ENCODE results near the gene SP140. TPM values are rescaled to one million over a fixed set of nuclear protein-coding genes. Genes with fewer than 3 reads are reported as not detected.
"Not testable (repeated sequence)": the region's sequence is repeated elsewhere in the genome, so short reads cannot be mapped to it uniquely, and the experiment has no call there.

The SP140 gene
- total and polyA plus RNA-seq, 2 experiments from 2014 or later, result 0.24 to 0.70 TPM

DNA sequence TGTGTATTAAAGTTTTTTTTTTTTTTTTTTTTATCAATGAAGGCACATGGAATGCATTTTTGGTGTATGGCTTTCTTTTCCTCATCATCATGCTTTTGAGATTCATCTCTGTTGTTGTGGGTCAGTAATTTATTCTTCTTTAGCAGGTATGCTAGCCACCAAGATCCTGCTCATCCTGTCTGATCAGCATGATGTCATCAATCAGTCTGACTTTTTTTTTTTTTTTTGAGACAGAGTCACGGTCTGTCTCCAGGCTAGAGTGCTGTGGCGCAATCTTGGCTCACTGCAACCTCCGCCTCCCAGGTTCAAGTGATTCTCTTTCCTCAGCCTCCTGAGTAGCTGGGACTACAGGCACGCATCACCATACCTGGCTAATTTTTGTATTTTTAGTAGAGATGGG is 2.7 kb upstream of the SP140 start:
- not testable (repeated sequence) for H3K9me2 ChIP-seq (ENCODE audit: insufficient read depth); H2AFZ ChIP-seq; H3K27me3 Mint-ChIP-seq (ENCODE audit: insufficient read depth, low read depth, poor library complexity); ATAC-seq; H3K4me1 ChIP-seq (ENCODE audit: insufficient read depth); H3K4me3 Mint-ChIP-seq; H3K27me3 ChIP-seq (ENCODE audit: insufficient read depth); H3K27ac ChIP-seq (ENCODE audit: low read depth); DNase-seq (ENCODE audit: low spot score); H4K20me1 ChIP-seq (replicated peaks; ENCODE audit: insufficient read depth); H3F3A ChIP-seq (replicated peaks; ENCODE audit: low read depth); H3K4me3 ChIP-seq; H3K36me3 Mint-ChIP-seq (ENCODE audit: low read depth); H3K79me2 ChIP-seq (replicated peaks; ENCODE audit: insufficient read depth); H3K4me2 ChIP-seq; H3K27ac Mint-ChIP-seq; H3K9me3 Mint-ChIP-seq; H3K36me3 ChIP-seq (ENCODE audit: insufficient read depth)
- peaks cover 10% of the 10 kb centered on the region; the same call in 2 of the 3 replicates for H3K4me1 Mint-ChIP-seq

DNA sequence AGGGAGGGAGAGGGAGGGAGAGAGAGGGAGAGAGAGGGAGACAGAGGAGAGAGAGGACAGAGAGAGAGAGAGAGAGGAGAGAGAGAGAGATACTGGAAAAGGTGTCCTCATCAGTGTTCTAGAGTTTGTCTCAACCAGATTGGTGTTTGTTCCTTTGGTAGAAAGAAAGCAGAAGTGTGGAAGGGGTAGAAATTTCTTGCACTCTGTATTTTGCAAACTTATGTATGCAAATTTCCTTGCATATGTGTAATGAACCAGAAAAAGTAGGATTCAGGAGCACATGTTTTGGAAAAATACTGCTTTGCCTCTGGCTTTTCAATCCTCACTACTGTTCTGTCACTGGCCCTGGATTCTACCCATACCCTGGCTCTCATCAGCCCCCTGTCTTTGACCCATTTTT is 1.1 kb upstream of the SP140 start:
- Histone ChIP-seq H3K27ac (ENCODE audit: low read depth) (no peak overlapping the region), H4K20me1 (replicated peaks; ENCODE audit: insufficient read depth) (no peaks in the 10 kb centered on the region), H3K9me2 (ENCODE audit: insufficient read depth) (no peaks in the 10 kb centered on the region), H3K4me1 (ENCODE audit: insufficient read depth) (peaks cover 4% of the 10 kb centered on the region; the same call in 1 of the 2 replicates), H3K79me2 (replicated peaks; ENCODE audit: insufficient read depth) (no peaks in the 10 kb centered on the region), H3K27me3 (ENCODE audit: insufficient read depth) (no peaks in the 10 kb centered on the region), H3K36me3 (ENCODE audit: insufficient read depth) (no peaks in the 10 kb centered on the region), H2AFZ (no peak overlapping the region), H3K4me2 (no peak overlapping the region), H3K4me3 (no peak overlapping the region), H3F3A (replicated peaks; ENCODE audit: low read depth) (no peaks in the 10 kb centered on the region)
- Mint-ChIP-seq H3K4me1 (peaks cover 10% of the 10 kb centered on the region; the same call in 2 of the 3 replicates), H3K27ac (no peak overlapping the region), H3K27me3 (ENCODE audit: insufficient read depth, low read depth, poor library complexity) (peaks cover 2% of the 10 kb centered on the region), H3K36me3 (ENCODE audit: low read depth) (no peaks in the 10 kb centered on the region), H3K4me3 (no peak overlapping the region), H3K9me3 (no peaks in the 10 kb centered on the region; the same call in 2 of the 3 replicates)
- DNase-seq (ENCODE audit: low spot score) (no peak), ATAC-seq (no peak)
- no peak for TF ChIP-seq JUNB (IDR thresholded peaks at IDR 0.05; ENCODE audit: unreplicated experiment)
- no peak for TF ChIP-seq POLR2AphosphoS5 (IDR thresholded peaks at IDR 0.05; ENCODE audit: low read depth)
- no peak for TF ChIP-seq STAT1 (IDR thresholded peaks at IDR 0.05; ENCODE audit: unreplicated experiment)
- TF ChIP-seq, protein P1, sequence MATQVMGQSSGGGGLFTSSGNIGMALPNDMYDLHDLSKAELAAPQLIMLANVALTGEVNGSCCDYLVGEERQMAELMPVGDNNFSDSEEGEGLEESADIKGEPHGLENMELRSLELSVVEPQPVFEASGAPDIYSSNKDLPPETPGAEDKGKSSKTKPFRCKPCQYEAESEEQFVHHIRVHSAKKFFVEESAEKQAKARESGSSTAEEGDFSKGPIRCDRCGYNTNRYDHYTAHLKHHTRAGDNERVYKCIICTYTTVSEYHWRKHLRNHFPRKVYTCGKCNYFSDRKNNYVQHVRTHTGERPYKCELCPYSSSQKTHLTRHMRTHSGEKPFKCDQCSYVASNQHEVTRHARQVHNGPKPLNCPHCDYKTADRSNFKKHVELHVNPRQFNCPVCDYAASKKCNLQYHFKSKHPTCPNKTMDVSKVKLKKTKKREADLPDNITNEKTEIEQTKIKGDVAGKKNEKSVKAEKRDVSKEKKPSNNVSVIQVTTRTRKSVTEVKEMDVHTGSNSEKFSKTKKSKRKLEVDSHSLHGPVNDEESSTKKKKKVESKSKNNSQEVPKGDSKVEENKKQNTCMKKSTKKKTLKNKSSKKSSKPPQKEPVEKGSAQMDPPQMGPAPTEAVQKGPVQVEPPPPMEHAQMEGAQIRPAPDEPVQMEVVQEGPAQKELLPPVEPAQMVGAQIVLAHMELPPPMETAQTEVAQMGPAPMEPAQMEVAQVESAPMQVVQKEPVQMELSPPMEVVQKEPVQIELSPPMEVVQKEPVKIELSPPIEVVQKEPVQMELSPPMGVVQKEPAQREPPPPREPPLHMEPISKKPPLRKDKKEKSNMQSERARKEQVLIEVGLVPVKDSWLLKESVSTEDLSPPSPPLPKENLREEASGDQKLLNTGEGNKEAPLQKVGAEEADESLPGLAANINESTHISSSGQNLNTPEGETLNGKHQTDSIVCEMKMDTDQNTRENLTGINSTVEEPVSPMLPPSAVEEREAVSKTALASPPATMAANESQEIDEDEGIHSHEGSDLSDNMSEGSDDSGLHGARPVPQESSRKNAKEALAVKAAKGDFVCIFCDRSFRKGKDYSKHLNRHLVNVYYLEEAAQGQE (IDR thresholded peaks at IDR 0.05; ENCODE audit: unreplicated experiment), result no peak
- TF ChIP-seq ZNF331 (CRISPR knock-in tag; IDR thresholded peaks at IDR 0.05; ENCODE audit: low read depth), result no peak
- TF ChIP-seq, protein P2, sequence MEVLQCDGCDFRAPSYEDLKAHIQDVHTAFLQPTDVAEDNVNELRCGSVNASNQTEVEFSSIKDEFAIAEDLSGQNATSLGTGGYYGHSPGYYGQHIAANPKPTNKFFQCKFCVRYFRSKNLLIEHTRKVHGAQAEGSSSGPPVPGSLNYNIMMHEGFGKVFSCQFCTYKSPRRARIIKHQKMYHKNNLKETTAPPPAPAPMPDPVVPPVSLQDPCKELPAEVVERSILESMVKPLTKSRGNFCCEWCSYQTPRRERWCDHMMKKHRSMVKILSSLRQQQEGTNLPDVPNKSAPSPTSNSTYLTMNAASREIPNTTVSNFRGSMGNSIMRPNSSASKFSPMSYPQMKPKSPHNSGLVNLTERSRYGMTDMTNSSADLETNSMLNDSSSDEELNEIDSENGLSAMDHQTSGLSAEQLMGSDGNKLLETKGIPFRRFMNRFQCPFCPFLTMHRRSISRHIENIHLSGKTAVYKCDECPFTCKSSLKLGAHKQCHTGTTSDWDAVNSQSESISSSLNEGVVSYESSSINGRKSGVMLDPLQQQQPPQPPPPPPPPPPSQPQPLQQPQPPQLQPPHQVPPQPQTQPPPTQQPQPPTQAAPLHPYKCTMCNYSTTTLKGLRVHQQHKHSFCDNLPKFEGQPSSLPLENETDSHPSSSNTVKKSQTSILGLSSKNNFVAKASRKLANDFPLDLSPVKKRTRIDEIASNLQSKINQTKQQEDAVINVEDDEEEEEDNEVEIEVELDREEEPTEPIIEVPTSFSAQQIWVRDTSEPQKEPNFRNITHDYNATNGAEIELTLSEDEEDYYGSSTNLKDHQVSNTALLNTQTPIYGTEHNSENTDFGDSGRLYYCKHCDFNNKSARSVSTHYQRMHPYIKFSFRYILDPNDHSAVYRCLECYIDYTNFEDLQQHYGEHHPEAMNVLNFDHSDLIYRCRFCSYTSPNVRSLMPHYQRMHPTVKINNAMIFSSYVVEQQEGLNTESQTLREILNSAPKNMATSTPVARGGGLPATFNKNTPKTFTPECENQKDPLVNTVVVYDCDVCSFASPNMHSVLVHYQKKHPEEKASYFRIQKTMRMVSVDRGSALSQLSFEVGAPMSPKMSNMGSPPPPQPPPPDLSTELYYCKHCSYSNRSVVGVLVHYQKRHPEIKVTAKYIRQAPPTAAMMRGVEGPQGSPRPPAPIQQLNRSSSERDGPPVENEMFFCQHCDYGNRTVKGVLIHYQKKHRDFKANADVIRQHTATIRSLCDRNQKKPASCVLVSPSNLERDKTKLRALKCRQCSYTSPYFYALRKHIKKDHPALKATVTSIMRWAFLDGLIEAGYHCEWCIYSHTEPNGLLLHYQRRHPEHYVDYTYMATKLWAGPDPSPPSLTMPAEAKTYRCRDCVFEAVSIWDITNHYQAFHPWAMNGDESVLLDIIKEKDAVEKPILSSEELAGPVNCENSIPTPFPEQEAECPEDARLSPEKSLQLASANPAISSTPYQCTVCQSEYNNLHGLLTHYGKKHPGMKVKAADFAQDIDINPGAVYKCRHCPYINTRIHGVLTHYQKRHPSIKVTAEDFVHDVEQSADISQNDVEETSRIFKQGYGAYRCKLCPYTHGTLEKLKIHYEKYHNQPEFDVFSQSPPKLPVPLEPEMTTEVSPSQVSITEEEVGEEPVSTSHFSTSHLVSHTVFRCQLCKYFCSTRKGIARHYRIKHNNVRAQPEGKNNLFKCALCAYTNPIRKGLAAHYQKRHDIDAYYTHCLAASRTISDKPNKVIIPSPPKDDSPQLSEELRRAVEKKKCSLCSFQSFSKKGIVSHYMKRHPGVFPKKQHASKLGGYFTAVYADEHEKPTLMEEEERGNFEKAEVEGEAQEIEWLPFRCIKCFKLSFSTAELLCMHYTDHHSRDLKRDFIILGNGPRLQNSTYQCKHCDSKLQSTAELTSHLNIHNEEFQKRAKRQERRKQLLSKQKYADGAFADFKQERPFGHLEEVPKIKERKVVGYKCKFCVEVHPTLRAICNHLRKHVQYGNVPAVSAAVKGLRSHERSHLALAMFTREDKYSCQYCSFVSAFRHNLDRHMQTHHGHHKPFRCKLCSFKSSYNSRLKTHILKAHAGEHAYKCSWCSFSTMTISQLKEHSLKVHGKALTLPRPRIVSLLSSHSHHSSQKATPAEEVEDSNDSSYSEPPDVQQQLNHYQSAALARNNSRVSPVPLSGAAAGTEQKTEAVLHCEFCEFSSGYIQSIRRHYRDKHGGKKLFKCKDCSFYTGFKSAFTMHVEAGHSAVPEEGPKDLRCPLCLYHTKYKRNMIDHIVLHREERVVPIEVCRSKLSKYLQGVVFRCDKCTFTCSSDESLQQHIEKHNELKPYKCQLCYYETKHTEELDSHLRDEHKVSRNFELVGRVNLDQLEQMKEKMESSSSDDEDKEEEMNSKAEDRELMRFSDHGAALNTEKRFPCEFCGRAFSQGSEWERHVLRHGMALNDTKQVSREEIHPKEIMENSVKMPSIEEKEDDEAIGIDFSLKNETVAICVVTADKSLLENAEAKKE (CRISPR knock-in tag; IDR thresholded peaks at IDR 0.05), result no peak
- TF ChIP-seq CREB1 (CRISPR knock-in tag; IDR thresholded peaks at IDR 0.05; ENCODE audit: low read depth), result no peak
- TF ChIP-seq NANOG (IDR thresholded peaks at IDR 0.05; ENCODE audit: borderline replicate concordance), result no peak
- TF ChIP-seq, protein P3, sequence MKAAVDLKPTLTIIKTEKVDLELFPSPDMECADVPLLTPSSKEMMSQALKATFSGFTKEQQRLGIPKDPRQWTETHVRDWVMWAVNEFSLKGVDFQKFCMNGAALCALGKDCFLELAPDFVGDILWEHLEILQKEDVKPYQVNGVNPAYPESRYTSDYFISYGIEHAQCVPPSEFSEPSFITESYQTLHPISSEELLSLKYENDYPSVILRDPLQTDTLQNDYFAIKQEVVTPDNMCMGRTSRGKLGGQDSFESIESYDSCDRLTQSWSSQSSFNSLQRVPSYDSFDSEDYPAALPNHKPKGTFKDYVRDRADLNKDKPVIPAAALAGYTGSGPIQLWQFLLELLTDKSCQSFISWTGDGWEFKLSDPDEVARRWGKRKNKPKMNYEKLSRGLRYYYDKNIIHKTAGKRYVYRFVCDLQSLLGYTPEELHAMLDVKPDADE (IDR thresholded peaks at IDR 0.05), result no peak
- no peak for TF ChIP-seq EZH2phosphoT487 (IDR thresholded peaks at IDR 0.05; ENCODE audit: unreplicated experiment)

Data from GM23338 (cell line).